ENCODE data around the gene CAST.

CAST gene

DNA sequence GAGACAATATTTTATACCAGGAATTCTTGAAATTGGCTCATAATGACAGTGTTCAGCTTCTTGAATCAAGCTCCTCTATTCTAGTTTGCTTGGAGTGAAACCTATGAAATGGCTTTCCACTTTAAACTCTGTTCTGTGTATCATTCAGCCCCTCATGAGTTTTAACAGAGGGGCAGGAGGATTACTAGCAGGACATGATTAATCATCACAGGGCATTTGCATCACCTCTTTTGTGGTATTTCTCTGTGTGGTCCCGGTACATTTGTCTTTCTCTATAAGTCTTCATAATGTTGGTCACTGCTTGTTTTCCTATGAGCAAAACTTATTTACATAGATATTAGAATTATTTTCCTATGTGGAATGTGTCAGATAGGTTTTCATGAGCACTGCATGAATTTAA, 21.2 kb downstream of the CAST start:
- no peaks in the 10 kb centered on the region for H3K9me2 ChIP-seq (replicated peaks; ENCODE audit: insufficient read depth, low read length)
- H3K4me2 ChIP-seq (ENCODE audit: low read depth, low read length, poor library complexity, severe bottlenecking), result no peak overlapping the region
- H3K4me3 ChIP-seq (ENCODE audit: insufficient read depth, low read length, poor library complexity, severe bottlenecking), result no peak overlapping the region
- H3K27ac ChIP-seq (ENCODE audit: low read depth, low read length), result no peak overlapping the region
- no peaks in the 10 kb centered on the region for H3K36me3 ChIP-seq (ENCODE audit: low read length)
- no peak overlapping the region for H2AFZ ChIP-seq (ENCODE audit: low read depth, low read length, severe bottlenecking)
- H3K9me3 ChIP-seq (ENCODE audit: insufficient read depth, low read length), result no peaks in the 10 kb centered on the region
- H3F3A ChIP-seq (ENCODE audit: insufficient read depth), result no peaks in the 10 kb centered on the region
- H3K27me3 ChIP-seq (ENCODE audit: low read length), result no peaks in the 10 kb centered on the region
- H3K79me2 ChIP-seq (ENCODE audit: insufficient read depth, low read length), result no peaks in the 10 kb centered on the region
- no peak overlapping the region for H3K9ac ChIP-seq (ENCODE audit: low read length)
- TF ChIP-seq EZH2phosphoT487 (conservative IDR thresholded peaks at IDR 0.05; ENCODE audit: low read length) (no peak), CTCF (IDR thresholded peaks at IDR 0.05; ENCODE audit: insufficient read depth, low read length, poor library complexity, severe bottlenecking) (no peak)
- H4K20me1 ChIP-seq (ENCODE audit: low read depth, low read length), result no peaks in the 10 kb centered on the region

DNA sequence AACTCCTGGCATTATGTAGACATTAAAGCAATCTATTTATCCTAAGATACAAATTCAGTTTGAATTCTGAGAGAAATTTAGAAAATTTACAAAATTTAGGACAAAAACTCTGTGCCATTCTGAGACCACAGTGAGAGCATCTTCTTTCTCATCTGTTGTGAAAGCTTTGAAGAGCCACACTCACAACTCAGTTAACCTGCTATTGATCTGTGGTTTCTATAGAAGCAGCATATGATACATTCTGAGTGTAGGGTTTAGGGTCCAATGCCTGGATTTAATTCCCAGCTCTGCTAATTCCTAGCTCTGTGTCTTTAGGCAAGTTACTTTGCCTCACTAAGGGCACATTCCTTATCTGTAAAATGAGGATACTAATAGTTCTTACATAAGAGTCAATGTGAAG, 21.6 kb downstream of the CAST start:
- TF ChIP-seq EZH2phosphoT487 (conservative IDR thresholded peaks at IDR 0.05; ENCODE audit: low read length) (no peak), CTCF (IDR thresholded peaks at IDR 0.05; ENCODE audit: insufficient read depth, low read length, poor library complexity, severe bottlenecking) (no peak)
- no peaks in the 10 kb centered on the region for H3K79me2 ChIP-seq (ENCODE audit: insufficient read depth, low read length)
- no peak overlapping the region for H3K4me2 ChIP-seq (ENCODE audit: low read depth, low read length, poor library complexity, severe bottlenecking)
- no peaks in the 10 kb centered on the region for H3F3A ChIP-seq (ENCODE audit: insufficient read depth)
- H3K9me2 ChIP-seq (replicated peaks; ENCODE audit: insufficient read depth, low read length), result no peaks in the 10 kb centered on the region
- no peaks in the 10 kb centered on the region for H3K36me3 ChIP-seq (ENCODE audit: low read length)
- no peaks in the 10 kb centered on the region for H3K9me3 ChIP-seq (ENCODE audit: insufficient read depth, low read length)
- no peak overlapping the region for H2AFZ ChIP-seq (ENCODE audit: low read depth, low read length, severe bottlenecking)
- no peak overlapping the region for H3K27ac ChIP-seq (ENCODE audit: low read depth, low read length)
- H4K20me1 ChIP-seq (ENCODE audit: low read depth, low read length), result no peaks in the 10 kb centered on the region
- no peaks in the 10 kb centered on the region for H3K27me3 ChIP-seq (ENCODE audit: low read length)
- no peak overlapping the region for H3K9ac ChIP-seq (ENCODE audit: low read length)
- H3K4me3 ChIP-seq (ENCODE audit: insufficient read depth, low read length, poor library complexity, severe bottlenecking), result no peak overlapping the region

- Histone ChIP-seq H3K4me2 (ENCODE audit: low read depth, low read length, poor library complexity, severe bottlenecking) (peak overlapping the region; percentile 58), H3F3A (ENCODE audit: insufficient read depth) (no peaks in the 10 kb centered on the region), H4K20me1 (ENCODE audit: low read depth, low read length) (no peaks in the 10 kb centered on the region), H3K9me2 (replicated peaks; ENCODE audit: insufficient read depth, low read length) (no peaks in the 10 kb centered on the region), H3K36me3 (ENCODE audit: low read length) (no peaks in the 10 kb centered on the region), H3K4me3 (ENCODE audit: insufficient read depth, low read length, poor library complexity, severe bottlenecking) (no peak overlapping the region), H3K79me2 (ENCODE audit: insufficient read depth, low read length) (no peaks in the 10 kb centered on the region), H3K27me3 (ENCODE audit: low read length) (no peaks in the 10 kb centered on the region), H3K9me3 (ENCODE audit: insufficient read depth, low read length) (no peaks in the 10 kb centered on the region), H3K27ac (ENCODE audit: low read depth, low read length) (no peak overlapping the region), H2AFZ (ENCODE audit: low read depth, low read length, severe bottlenecking) (no peak overlapping the region), H3K9ac (ENCODE audit: low read length) (no peak overlapping the region)
- no peak for TF ChIP-seq CTCF (IDR thresholded peaks at IDR 0.05; ENCODE audit: insufficient read depth, low read length, poor library complexity, severe bottlenecking)
- TF ChIP-seq EZH2phosphoT487 (conservative IDR thresholded peaks at IDR 0.05; ENCODE audit: low read length), result no peak
Observed at GRCh38 chr5:96687080-96687479, 24.9 kb downstream of the CAST start.

Data from SU-DHL-6 (cell line).